Tibial nerve (tissue), 4 donors: ENCODE data around the gene TTL.

Experiments used
- EP300 ChIP-seq, 2 donors: sonication (generic); formaldehyde crosslinking; IDR thresholded peaks; one replicate each; pipeline ENCODE4 v1.6.1; 2017; ENCODE audit warnings: antibody characterized with exemption in 2 of 2, mild to moderate bottlenecking in 1 of 2
- TF ChIP-seq, protein P1 (sequence below), 5 experiments: fragments of 200-600 bp in 3 of 5; fragments of 450-650 bp in 2 of 5; sonication (generic) in 3 of 5; IDR thresholded peaks; one replicate each; pipeline ENCODE4 v1.5.1; 2016 to 2019; ENCODE audit warnings: antibody characterized with exemption in 5 of 5, mild to moderate bottlenecking in 3 of 5, moderate library complexity in 2 of 5

DNA sequence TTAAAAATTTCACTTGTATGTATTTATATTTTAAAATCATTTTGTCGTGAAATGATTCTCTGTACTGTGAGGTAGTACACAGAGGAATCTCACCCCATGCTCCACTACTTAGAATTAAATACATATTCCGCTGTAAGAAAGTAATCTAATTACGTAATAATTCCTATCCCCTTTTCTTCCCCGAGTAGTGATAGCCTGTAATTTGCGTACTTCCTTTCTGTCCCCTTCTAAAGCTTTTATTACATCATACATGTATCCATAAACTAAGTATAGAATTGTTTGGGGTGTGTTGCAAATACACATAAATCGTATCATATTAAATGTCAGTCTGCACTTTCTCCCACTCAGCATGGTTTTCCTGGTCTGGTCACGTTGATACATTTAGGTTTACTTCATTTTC, 90.0 kb downstream of the TTL start:
- TF ChIP-seq, protein P1, sequence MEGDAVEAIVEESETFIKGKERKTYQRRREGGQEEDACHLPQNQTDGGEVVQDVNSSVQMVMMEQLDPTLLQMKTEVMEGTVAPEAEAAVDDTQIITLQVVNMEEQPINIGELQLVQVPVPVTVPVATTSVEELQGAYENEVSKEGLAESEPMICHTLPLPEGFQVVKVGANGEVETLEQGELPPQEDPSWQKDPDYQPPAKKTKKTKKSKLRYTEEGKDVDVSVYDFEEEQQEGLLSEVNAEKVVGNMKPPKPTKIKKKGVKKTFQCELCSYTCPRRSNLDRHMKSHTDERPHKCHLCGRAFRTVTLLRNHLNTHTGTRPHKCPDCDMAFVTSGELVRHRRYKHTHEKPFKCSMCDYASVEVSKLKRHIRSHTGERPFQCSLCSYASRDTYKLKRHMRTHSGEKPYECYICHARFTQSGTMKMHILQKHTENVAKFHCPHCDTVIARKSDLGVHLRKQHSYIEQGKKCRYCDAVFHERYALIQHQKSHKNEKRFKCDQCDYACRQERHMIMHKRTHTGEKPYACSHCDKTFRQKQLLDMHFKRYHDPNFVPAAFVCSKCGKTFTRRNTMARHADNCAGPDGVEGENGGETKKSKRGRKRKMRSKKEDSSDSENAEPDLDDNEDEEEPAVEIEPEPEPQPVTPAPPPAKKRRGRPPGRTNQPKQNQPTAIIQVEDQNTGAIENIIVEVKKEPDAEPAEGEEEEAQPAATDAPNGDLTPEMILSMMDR (IDR thresholded peaks at IDR 0.05), result no peak
- no peak for TF ChIP-seq EP300 (IDR thresholded peaks at IDR 0.05)
